T-cell (primary cell): ENCODE data around the gene IPO7. TPM values are rescaled to one million over a fixed set of nuclear protein-coding genes. Genes with fewer than 3 reads are reported as not detected.
"Not testable (repeated sequence)": the region's sequence is repeated elsewhere in the genome, so short reads cannot be mapped to it uniquely, and the experiment has no call there.

Source experiments
- ATAC-seq, 4 experiments: fragments of 200-7000 bp in 3 of 4; fragments of 150-1000 bp in 1 of 4; cut with Tn5 transposase; replicated peaks in 1 of 4; 1 replicate in 3 of 4; 2 replicates in 1 of 4; pipeline ENCODE4 v1.10.0; 2021; ENCODE audit warnings: moderate library complexity in 3 of 4, mild to moderate bottlenecking in 2 of 4, moderate number of reproducible peaks in 1 of 4
- CTCF ChIA-PET, 2 donors: fragments of 300-600 bp; sonication (Branson Sonifier 250); formaldehyde crosslinking; loops; one replicate each; lab custom pipeline; 2022; ENCODE audit warnings: antibody characterized with exemption in 2 of 2; lab: Charles Lee
- POLR2A ChIA-PET, 2 donors: fragments of 300-600 bp; sonication (Branson Sonifier 250); formaldehyde crosslinking; loops; one replicate each; lab custom pipeline; 2022; ENCODE audit warnings: antibody characterized with exemption in 2 of 2; lab: Charles Lee
- DNase-seq, 35 experiments: peaks; one replicate each; pipeline versions ENCODE4 v3.0.0 to v3.0.0-alpha.2; 2013 to 2023
- H3K27ac ChIP-seq: one replicate; pipeline ENCODE4 v1.5.1; 2013; ENCODE audit warnings: low read length
- H3K27me3 ChIP-seq, 2 experiments: replicated peaks in 1 of 2; 1 replicate in 1 of 2; 2 replicates in 1 of 2; pipeline versions ENCODE4 v1.6.1 to v1.7.0; 2013; ENCODE audit warnings: low read length in 1 of 2, mixed read lengths in 1 of 2; ENCODE audit not compliant: control insufficient read depth in 2 of 2, insufficient read depth in 2 of 2; ENCODE audit errors: extremely low read depth in 1 of 2
- H3K36me3 ChIP-seq, 2 donors: 1 replicate in 1 of 2; 2 replicates in 1 of 2; pipeline versions ENCODE4 v1.6.1 to v1.7.0; 2013; ENCODE audit warnings: low read length in 1 of 2; ENCODE audit not compliant: control insufficient read depth in 2 of 2, insufficient read depth in 1 of 2; ENCODE audit errors: extremely low read depth in 1 of 2
- H3K4me1 ChIP-seq, 2 experiments: 1 replicate in 1 of 2; 2 replicates in 1 of 2; pipeline versions ENCODE4 v1.6.1 to v1.7.0; 2013; ENCODE audit warnings: low read length in 2 of 2, mixed read lengths in 1 of 2; ENCODE audit not compliant: insufficient read depth in 2 of 2, control insufficient read depth in 1 of 2; ENCODE audit errors: extremely low read depth in 1 of 2
- H3K4me3 ChIP-seq, 2 donors: 1 replicate in 1 of 2; 2 replicates in 1 of 2; pipeline versions ENCODE4 v1.5.1 to v1.7.0; 2013; ENCODE audit warnings: mild to moderate bottlenecking in 2 of 2, low read length in 1 of 2, moderate library complexity in 1 of 2; ENCODE audit not compliant: control insufficient read depth in 1 of 2; ENCODE audit errors: extremely low read depth in 1 of 2
- H3K9me3 ChIP-seq: 2 replicates; pipeline ENCODE4 v1.7.0; 2013
- H3K27ac Mint-ChIP-seq, 2 donors: one replicate each; pipeline ENCODE4 v1.8.0; 2020 to 2021; ENCODE audit warnings: mild to moderate bottlenecking in 2 of 2, mixed read lengths in 2 of 2
- H3K27me3 Mint-ChIP-seq, 2 donors: one replicate each; pipeline ENCODE4 v1.8.0; 2021 to 2022; ENCODE audit warnings: mixed read lengths in 2 of 2
- H3K36me3 Mint-ChIP-seq: one replicate; pipeline ENCODE4 v1.8.0; 2021; ENCODE audit warnings: mixed read lengths
- H3K4me1 Mint-ChIP-seq, 3 donors: one replicate each; pipeline ENCODE4 v1.8.0; 2020 to 2022; ENCODE audit warnings: mixed read lengths in 3 of 3, mild to moderate bottlenecking in 1 of 3
- H3K4me3 Mint-ChIP-seq, 3 donors: one replicate each; pipeline ENCODE4 v1.8.0; 2020 to 2022; ENCODE audit warnings: mild to moderate bottlenecking in 3 of 3, mixed read lengths in 3 of 3, moderate library complexity in 3 of 3
- H3K9me3 Mint-ChIP-seq, 3 donors: one replicate each; pipeline ENCODE4 v1.8.0; 2020 to 2022; ENCODE audit warnings: mixed read lengths in 3 of 3
- WGBS: methylation state at CpG from one replicate; pipeline ENCODE4 v1.1.5; 2013; ENCODE audit warnings: missing lambda C conversion rate; ENCODE audit not compliant: insufficient coverage; 5-methylcytosine and 5-hydroxymethylcytosine counted together
- total RNA-seq, 35 experiments: library from RNA in 6 of 35; stranded (reverse) in 6 of 35; fragments of 120-200 nt in 1 of 35; gene quantifications; one replicate each; pipeline versions ENCODE4 v1.2.1 to v1.2.4 and lab custom pipeline; 2013 to 2026

IPO7 gene
- total RNA-seq, result 10 to 100 TPM; 53.3 to 72.8 (median 61.2) TPM
- 70.7 TPM for total RNA-seq (2013)
- 85.3 to 493 (median 151) reads per million in 29 experiments for total RNA-seq (lab: John Stamatoyannopoulos, UW)

GRCh38 chr11:9384535-9385326 is at the start of gene IPO7:
Gene IPO7 (plus strand): TSS chr11:9384652. CDS start chr11:9384764, 112 bp downstream.
- H3K27me3 Mint-ChIP-seq, result no peaks in the 10 kb centered on the region
- H3K27ac Mint-ChIP-seq, result peak within 1 kb of the TSS; percentile 84 to 90
- ATAC-seq, result peak; percentile 98 to 99 (median 99)
- H3K9me3 Mint-ChIP-seq, result no peaks in the 10 kb centered on the region
- peaks cover 6% of the 10 kb centered on the region for H3K36me3 Mint-ChIP-seq
- POLR2A ChIA-PET, result interaction anchor here (0.5 to 1.5 kb wide), 8 partner anchors 10 to 116 kb away, joined by 3 to 6 read pairs (median 3); partner anchors contain the start of gene TMEM41B (in 1 of the 2)
- H3K4me1 Mint-ChIP-seq, result peaks cover 40 to 42% (median 41%) of the 10 kb centered on the region in 3 donors
- CTCF ChIA-PET, result interaction anchor here (0.6 to 2.2 kb wide), 8 partner anchors 10 to 228 kb away, joined by 3 to 7 read pairs (median 3); partner anchors contain the start of gene ZNF143 (in 1 of the 2)
- Histone ChIP-seq H3K36me3 (no peaks in the 10 kb centered on the region), H3K27me3 (peaks cover 0 to 2% of the 10 kb centered on the region in 2 experiments), H3K4me1 (peaks cover 15 to 25% of the 10 kb centered on the region in 2 experiments), H3K27ac (peak within 1 kb of the TSS; percentile 54), H3K4me3 (peak within 1 kb of the TSS; percentile 76 to 82), H3K9me3 (no peaks in the 10 kb centered on the region)
- peak within 1 kb of the TSS; percentile 93 to 96 (median 93) for H3K4me3 Mint-ChIP-seq
- peak; percentile 68 to 91 (median 84) for DNase-seq
- WGBS, result 1% methylated on average over 69 of the region's 70 CpGs

GRCh38 chr11:9341638-9342178 is 42.7 kb upstream of the IPO7 start:
- no peak overlapping the region for H3K27ac ChIP-seq
- H3K9me3 ChIP-seq, result no peaks in the 10 kb centered on the region
- H3K27ac Mint-ChIP-seq, result no peak overlapping the region
- H3K4me3 ChIP-seq, result no peak overlapping the region
- DNase-seq (no peak), ATAC-seq (no peak)
- peaks cover under 1 to 8% (median 4%) of the 10 kb centered on the region in 3 donors for H3K4me1 Mint-ChIP-seq
- ChIA-PET CTCF (interaction anchor here in 1 of 2 donors (0.7 kb wide), 1 partner anchor 10 kb away, joined by 3 read pairs; no protein-coding TSS in a partner anchor), POLR2A (no interaction called here)
- H3K36me3 ChIP-seq, result no peaks in the 10 kb centered on the region
- 90% methylated on average over 3 of the region's 5 CpGs for WGBS
- H3K27me3 Mint-ChIP-seq, result no peaks in the 10 kb centered on the region
- no peaks in the 10 kb centered on the region for H3K9me3 Mint-ChIP-seq
- peaks cover 0 to 2% of the 10 kb centered on the region in 2 experiments for H3K27me3 ChIP-seq
- no peak overlapping the region for H3K4me3 Mint-ChIP-seq
- no peaks in the 10 kb centered on the region for H3K36me3 Mint-ChIP-seq
- H3K4me1 ChIP-seq, result peaks cover 3 to 4% of the 10 kb centered on the region in 2 experiments

GRCh38 chr11:9344061-9344680 is 40.3 kb upstream of the IPO7 start:
- H3K27ac Mint-ChIP-seq, result peak overlapping the region in 1 of 2 donors; percentile 9
- 40% methylated on average over 1 of the region's 3 CpGs for whole genome bisulfite sequencing
- H3K4me3 Mint-ChIP-seq, result no peak overlapping the region
- no peaks in the 10 kb centered on the region for H3K36me3 Mint-ChIP-seq
- Histone ChIP-seq H3K9me3 (no peaks in the 10 kb centered on the region), H3K27me3 (peaks cover 0 to 2% of the 10 kb centered on the region in 2 experiments), H3K4me1 (peaks cover 8 to 12% of the 10 kb centered on the region in 2 experiments), H3K27ac (no peak overlapping the region), H3K36me3 (no peaks in the 10 kb centered on the region), H3K4me3 (no peak overlapping the region)
- DNase-seq, result no peak
- CTCF ChIA-PET, result no interaction called here
- POLR2A ChIA-PET, result no interaction called here
- no peaks in the 10 kb centered on the region for H3K27me3 Mint-ChIP-seq
- ATAC-seq, result peak in 1 of 4 experiments; percentile 24
- H3K9me3 Mint-ChIP-seq, result no peaks in the 10 kb centered on the region
- peaks cover 16 to 21% (median 17%) of the 10 kb centered on the region in 3 donors for H3K4me1 Mint-ChIP-seq

GRCh38 chr11:9347100-9347499 is 37.4 kb upstream of the IPO7 start:
- H3K27me3 Mint-ChIP-seq, result peaks cover 0 to 3% of the 10 kb centered on the region in 2 donors
- ATAC-seq (peak; percentile 27 to 81 (median 44)), DNase-seq (peak in 1 of 35 experiments; percentile 23)
- H3K4me1 ChIP-seq, result peaks cover 8 to 12% of the 10 kb centered on the region in 2 experiments
- H3K4me3 ChIP-seq, result no peak overlapping the region
- H3K36me3 Mint-ChIP-seq, result peaks cover 3% of the 10 kb centered on the region
- peaks cover 0 to 5% of the 10 kb centered on the region in 2 experiments for H3K27me3 ChIP-seq
- no peaks in the 10 kb centered on the region for H3K9me3 Mint-ChIP-seq
- H3K4me1 Mint-ChIP-seq, result peaks cover 17 to 21% (median 21%) of the 10 kb centered on the region in 3 donors
- no peak overlapping the region for H3K4me3 Mint-ChIP-seq
- no peak overlapping the region for H3K27ac ChIP-seq
- peak overlapping the region in 1 of 2 donors; percentile 2 for H3K27ac Mint-ChIP-seq
- H3K36me3 ChIP-seq, result no peaks in the 10 kb centered on the region
- ChIA-PET POLR2A (interaction anchor here (0.6 to 0.7 kb wide), 2 partner anchors 28 to 34 kb away, joined by 3 to 4 read pairs; no protein-coding TSS in a partner anchor), CTCF (interaction anchor here in 1 of 2 donors (0.6 to 0.7 kb wide), 2 partner anchors 36 to 443 kb away, joined by 3 to 4 read pairs; no protein-coding TSS in a partner anchor)
- WGBS, result 8% methylated on average over 2 of the region's 2 CpGs
- H3K9me3 ChIP-seq, result no peaks in the 10 kb centered on the region

- H3K27me3 Mint-ChIP-seq, H3K9me3 ChIP-seq, H3K4me3 Mint-ChIP-seq, H3K36me3 Mint-ChIP-seq, DNase-seq, H3K27ac Mint-ChIP-seq, H3K27ac ChIP-seq, H3K4me3 ChIP-seq, H3K27me3 ChIP-seq, ATAC-seq, H3K36me3 ChIP-seq, H3K9me3 Mint-ChIP-seq: not testable (repeated sequence)
- POLR2A ChIA-PET, result interaction anchor here (0.6 to 0.7 kb wide), 2 partner anchors 29 to 46 kb away, joined by 4 to 10 read pairs; no protein-coding TSS in a partner anchor
- H3K4me1 ChIP-seq, result peaks cover 8 to 12% of the 10 kb centered on the region in 2 experiments
- CTCF ChIA-PET, result interaction anchor here (0.6 to 0.7 kb wide), 3 partner anchors 68 to 210 kb away, joined by 4 read pairs; no protein-coding TSS in a partner anchor
- WGBS, result no CpG with 5 or more reads among the region's 4 CpGs
- peaks cover 17 to 21% (median 21%) of the 10 kb centered on the region in 3 donors for H3K4me1 Mint-ChIP-seq
Observed at GRCh38 chr11:9347779-9348178, 36.7 kb upstream of the IPO7 start.
